ENCODE data around the gene TAOK2.
"Not testable (repeated sequence)": the region's sequence is repeated elsewhere in the genome, so short reads cannot be mapped to it uniquely, and the experiment has no call there.

The TAOK2 gene

DNA sequence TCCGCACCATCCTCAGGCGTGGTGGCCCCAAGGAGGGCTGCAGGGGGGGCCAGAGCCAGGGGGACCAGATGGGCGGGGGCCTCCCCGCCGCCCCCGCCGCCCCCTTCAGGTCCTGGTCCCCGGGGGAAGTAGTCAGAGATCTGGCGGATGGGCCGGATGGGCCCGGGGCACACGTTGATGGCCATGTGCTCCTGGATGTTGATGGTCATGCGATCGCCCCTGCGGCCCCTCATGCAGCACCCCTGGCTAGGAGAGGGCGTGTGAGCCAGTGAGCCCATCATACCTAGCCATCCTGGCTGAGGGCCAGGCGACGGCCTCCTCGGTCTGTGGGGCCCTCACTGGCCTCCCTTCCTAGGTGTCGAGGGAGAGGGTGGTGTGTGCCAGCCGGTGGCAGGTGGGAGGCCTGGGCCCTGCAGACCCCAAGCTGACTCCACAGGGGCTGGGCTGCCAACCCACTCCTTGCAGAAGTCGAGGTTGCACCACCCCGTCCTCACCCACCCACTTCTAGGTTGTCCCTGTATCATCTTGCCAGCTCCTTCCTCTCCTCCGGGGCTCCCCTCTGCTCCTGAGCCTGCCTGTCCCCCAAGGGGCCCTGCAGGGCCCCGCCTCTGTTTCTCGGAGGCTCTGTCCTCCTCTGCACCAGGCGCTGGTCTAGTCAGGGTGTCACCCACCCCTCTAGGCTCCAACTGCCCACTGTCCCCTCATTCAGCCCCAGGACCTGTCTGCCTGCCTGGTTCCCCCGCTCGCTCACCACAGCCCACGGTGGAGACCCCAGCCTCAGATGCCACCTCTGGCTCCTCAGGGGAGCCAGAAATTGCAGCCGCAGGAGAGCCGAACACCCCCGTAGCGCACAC lies 36.5 kb downstream of the TAOK2 start:
- H3K4me2 ChIP-seq (ENCODE audit: low read length), result peak overlapping the region; percentile 53
- H3K36me3 ChIP-seq (ENCODE audit: insufficient read depth, low read length), result peaks cover 5% of the 10 kb centered on the region
- H3K9ac ChIP-seq (ENCODE audit: low read depth, low read length), result no peak overlapping the region
- H3K4me1 ChIP-seq (ENCODE audit: control insufficient read depth, insufficient read depth, low read length), result peaks cover 6% of the 10 kb centered on the region
- no peak overlapping the region for H3K4me3 ChIP-seq (ENCODE audit: low read length)
- H3K27me3 ChIP-seq (ENCODE audit: control insufficient read depth, insufficient read depth, low read length), result peaks cover 32% of the 10 kb centered on the region
- no peaks in the 10 kb centered on the region for H3K9me3 ChIP-seq (replicated peaks; ENCODE audit: low read length)

GRCh38 chr16:30010844-30011713 lies 37.4 kb downstream of the TAOK2 start, which contains the start of gene DOC2A:
Gene DOC2A (minus strand): TSS chr16:30011027. CDS start chr16:30010222, 805 bp downstream.
- Histone ChIP-seq H3K4me3 (ENCODE audit: low read length) (peak within 1 kb of the TSS; percentile 61), H3K9ac (ENCODE audit: low read depth, low read length) (no peak within 1 kb of the TSS), H3K27me3 (ENCODE audit: control insufficient read depth, insufficient read depth, low read length) (peaks cover 32% of the 10 kb centered on the region), H3K9me3 (replicated peaks; ENCODE audit: low read length) (no peaks in the 10 kb centered on the region), H3K36me3 (ENCODE audit: insufficient read depth, low read length) (no peaks in the 10 kb centered on the region), H3K4me2 (ENCODE audit: low read length) (peak within 1 kb of the TSS; percentile 86), H3K4me1 (ENCODE audit: control insufficient read depth, insufficient read depth, low read length) (peaks cover 6% of the 10 kb centered on the region)

DNA sequence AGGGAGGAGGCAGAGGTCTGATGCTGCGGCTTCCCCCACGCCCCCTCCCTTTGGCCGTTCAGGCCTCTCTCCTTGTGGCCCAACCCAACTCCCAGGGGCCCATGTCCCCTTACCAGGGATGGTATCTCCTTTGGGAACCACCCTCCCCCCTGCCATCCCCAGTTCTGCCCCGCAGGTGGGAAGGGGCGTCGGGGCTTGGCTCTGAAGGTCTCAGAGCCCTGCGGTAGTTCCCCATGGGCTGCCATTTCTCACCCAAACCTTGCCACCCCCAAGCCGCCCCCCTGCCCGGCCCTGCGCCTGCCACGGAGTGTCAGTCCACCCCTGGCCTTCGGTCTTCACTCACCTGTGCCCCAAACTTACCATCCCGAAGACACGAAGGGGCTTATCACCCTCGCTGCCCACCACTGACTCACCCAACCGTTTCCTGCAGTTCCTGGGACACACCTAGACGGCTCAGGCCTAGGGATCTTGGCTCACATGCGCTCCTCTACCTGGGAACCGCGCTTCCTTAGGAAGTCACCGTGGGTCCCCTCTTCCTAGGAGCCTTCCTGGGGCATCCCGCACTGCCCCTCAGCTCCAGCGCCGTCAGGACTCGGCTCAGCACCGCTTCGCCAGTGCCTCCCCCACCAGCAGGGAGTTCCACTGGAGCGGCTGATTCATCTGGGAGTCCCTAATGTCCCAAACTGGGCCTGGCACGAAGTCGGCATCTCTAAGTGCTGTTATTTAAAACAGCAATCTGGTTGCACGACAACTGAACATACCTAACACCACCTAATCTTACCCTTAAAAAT lies 38.2 kb downstream of the TAOK2 start:
- Histone ChIP-seq H3K36me3 (ENCODE audit: insufficient read depth, low read length) (no peaks in the 10 kb centered on the region), H3K4me2 (ENCODE audit: low read length) (no peak overlapping the region), H3K9me3 (replicated peaks; ENCODE audit: low read length) (no peaks in the 10 kb centered on the region), H3K27me3 (ENCODE audit: control insufficient read depth, insufficient read depth, low read length) (peaks cover 39% of the 10 kb centered on the region), H3K4me1 (ENCODE audit: control insufficient read depth, insufficient read depth, low read length) (peaks cover 6% of the 10 kb centered on the region), H3K9ac (ENCODE audit: low read depth, low read length) (no peak overlapping the region), H3K4me3 (ENCODE audit: low read length) (no peak overlapping the region)

- H3K4me1 ChIP-seq (ENCODE audit: control insufficient read depth, insufficient read depth, low read length); H3K4me2 ChIP-seq (ENCODE audit: low read length); H3K4me3 ChIP-seq (ENCODE audit: low read length); H3K9me3 ChIP-seq (replicated peaks; ENCODE audit: low read length); H3K9ac ChIP-seq (ENCODE audit: low read depth, low read length); H3K36me3 ChIP-seq (ENCODE audit: insufficient read depth, low read length): not testable (repeated sequence)
- H3K27me3 ChIP-seq (ENCODE audit: control insufficient read depth, insufficient read depth, low read length), result peaks cover 35% of the 10 kb centered on the region
Observed at GRCh38 chr16:30012598-30012997, 38.9 kb downstream of the TAOK2 start.

- H3K4me2 ChIP-seq (ENCODE audit: low read length); H3K4me1 ChIP-seq (ENCODE audit: control insufficient read depth, insufficient read depth, low read length); H3K9me3 ChIP-seq (replicated peaks; ENCODE audit: low read length); H3K36me3 ChIP-seq (ENCODE audit: insufficient read depth, low read length); H3K9ac ChIP-seq (ENCODE audit: low read depth, low read length); H3K4me3 ChIP-seq (ENCODE audit: low read length): not testable (repeated sequence)
- peaks cover 23% of the 10 kb centered on the region for H3K27me3 ChIP-seq (ENCODE audit: control insufficient read depth, insufficient read depth, low read length)
Observed at GRCh38 chr16:30015450-30015849, 41.8 kb downstream of the TAOK2 start.

DNA sequence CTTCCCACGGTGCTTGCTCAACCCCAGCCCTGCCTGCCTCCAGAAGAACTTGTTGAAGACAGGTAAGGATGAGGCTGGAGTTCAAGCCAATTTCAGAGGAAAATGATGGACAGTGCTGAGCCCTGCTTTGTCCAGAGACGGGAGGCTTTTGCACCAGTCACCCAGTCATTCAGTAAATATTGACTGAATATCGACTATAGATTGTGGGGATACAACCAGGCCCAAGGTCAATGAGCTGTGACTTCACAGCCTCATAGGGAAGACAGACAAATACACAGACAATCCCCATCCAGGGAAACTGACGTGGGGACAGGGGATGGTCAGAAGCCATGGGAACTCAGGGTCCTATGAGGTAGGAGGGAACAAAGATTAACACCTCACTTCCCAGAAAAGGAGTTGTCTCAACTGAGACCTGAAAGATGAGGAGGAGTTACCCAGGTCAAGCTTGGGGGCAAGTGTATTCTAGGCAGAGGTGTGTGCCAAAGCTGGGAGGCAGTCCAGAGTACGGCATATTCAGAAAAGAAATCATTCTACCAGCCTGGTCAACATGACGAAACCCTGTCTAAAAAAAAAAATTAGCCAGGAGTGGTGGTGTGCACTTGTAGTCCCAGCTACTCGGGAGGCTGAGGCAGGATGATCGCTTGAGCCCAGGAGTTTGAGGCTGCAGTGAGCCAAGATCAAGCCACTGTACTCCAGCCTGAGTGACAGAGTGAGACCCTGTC lies 43.0 kb downstream of the TAOK2 start:
- Histone ChIP-seq H3K4me2 (ENCODE audit: low read length) (no peak overlapping the region), H3K9ac (ENCODE audit: low read depth, low read length) (no peak overlapping the region), H3K4me1 (ENCODE audit: control insufficient read depth, insufficient read depth, low read length) (peaks cover 6% of the 10 kb centered on the region)

GRCh38 chr16:30017277-30017656 lies 43.6 kb downstream of the TAOK2 start:
- no peaks in the 10 kb centered on the region for H3K36me3 ChIP-seq (ENCODE audit: insufficient read depth, low read length)
- H3K4me1 ChIP-seq (ENCODE audit: control insufficient read depth, insufficient read depth, low read length), result peaks cover 6% of the 10 kb centered on the region
- H3K4me3 ChIP-seq (ENCODE audit: low read length), result no peak overlapping the region
- H3K9me3 ChIP-seq (replicated peaks; ENCODE audit: low read length), result no peaks in the 10 kb centered on the region
- H3K4me2 ChIP-seq (ENCODE audit: low read length), result no peak overlapping the region
- H3K27me3 ChIP-seq (ENCODE audit: control insufficient read depth, insufficient read depth, low read length), result peaks cover 16% of the 10 kb centered on the region
- no peak overlapping the region for H3K9ac ChIP-seq (ENCODE audit: low read depth, low read length)

More for the DNA sequence above, 43.0 kb downstream of the TAOK2 start:
- no peaks in the 10 kb centered on the region for H3K9me3 ChIP-seq (replicated peaks; ENCODE audit: low read length)
- peaks cover 21% of the 10 kb centered on the region for H3K27me3 ChIP-seq (ENCODE audit: control insufficient read depth, insufficient read depth, low read length)
- no peaks in the 10 kb centered on the region for H3K36me3 ChIP-seq (ENCODE audit: insufficient read depth, low read length)
- H3K4me3 ChIP-seq (ENCODE audit: low read length), result no peak overlapping the region

DNA sequence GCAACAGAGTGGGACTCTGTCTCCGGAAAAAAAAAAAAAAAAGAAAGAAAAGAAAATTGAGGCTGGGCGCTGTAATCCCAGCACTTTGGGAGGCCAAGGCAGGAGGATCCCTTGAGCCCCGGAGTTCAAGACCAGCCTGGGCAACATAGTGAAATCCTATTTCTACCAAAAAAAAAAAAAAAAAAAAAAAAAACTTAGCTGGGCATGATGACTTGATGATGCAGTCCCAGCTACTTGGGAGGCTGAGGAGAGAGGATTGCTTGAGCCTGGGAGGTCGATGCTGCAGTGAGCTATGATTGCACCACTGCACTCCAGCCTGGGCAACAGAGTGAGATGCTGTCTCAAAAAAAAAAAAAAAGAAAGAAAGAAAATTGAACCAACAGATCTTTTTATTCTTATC lies 44.3 kb downstream of the TAOK2 start:
- H3K4me1 ChIP-seq (ENCODE audit: control insufficient read depth, insufficient read depth, low read length); H3K9me3 ChIP-seq (replicated peaks; ENCODE audit: low read length); H3K4me2 ChIP-seq (ENCODE audit: low read length); H3K9ac ChIP-seq (ENCODE audit: low read depth, low read length); H3K36me3 ChIP-seq (ENCODE audit: insufficient read depth, low read length); H3K4me3 ChIP-seq (ENCODE audit: low read length): not testable (repeated sequence)
- peaks cover 16% of the 10 kb centered on the region for H3K27me3 ChIP-seq (ENCODE audit: control insufficient read depth, insufficient read depth, low read length)

DNA sequence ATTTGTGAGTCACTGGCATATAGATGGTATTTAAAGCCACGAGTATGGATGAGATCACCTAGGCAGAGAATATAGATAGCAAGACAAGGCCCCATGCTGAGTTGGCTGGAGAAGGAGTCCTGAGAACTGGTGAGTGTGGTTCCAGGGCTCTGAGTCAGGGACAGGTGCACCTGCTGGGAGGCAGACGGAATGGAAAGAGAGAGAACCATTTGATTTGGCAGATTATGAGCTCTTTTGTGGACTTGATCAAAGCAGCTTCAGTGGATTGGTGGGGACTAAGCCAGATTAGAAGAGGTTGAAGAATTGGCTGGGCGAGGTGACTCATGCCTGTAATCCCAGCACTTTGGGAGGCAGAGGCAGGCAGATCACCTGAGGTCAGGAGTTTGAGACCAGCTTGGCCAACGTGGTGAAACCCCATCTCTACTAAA lies 45.1 kb downstream of the TAOK2 start:
- H3K4me2 ChIP-seq (ENCODE audit: low read length), result no peak overlapping the region
- H3K4me1 ChIP-seq (ENCODE audit: control insufficient read depth, insufficient read depth, low read length), result peaks cover 6% of the 10 kb centered on the region
- H3K9me3 ChIP-seq (replicated peaks; ENCODE audit: low read length), result no peaks in the 10 kb centered on the region
- peaks cover 23% of the 10 kb centered on the region for H3K27me3 ChIP-seq (ENCODE audit: control insufficient read depth, insufficient read depth, low read length)
- no peaks in the 10 kb centered on the region for H3K36me3 ChIP-seq (ENCODE audit: insufficient read depth, low read length)
- H3K4me3 ChIP-seq (ENCODE audit: low read length), result no peak overlapping the region
- H3K9ac ChIP-seq (ENCODE audit: low read depth, low read length), result no peak overlapping the region

DNA sequence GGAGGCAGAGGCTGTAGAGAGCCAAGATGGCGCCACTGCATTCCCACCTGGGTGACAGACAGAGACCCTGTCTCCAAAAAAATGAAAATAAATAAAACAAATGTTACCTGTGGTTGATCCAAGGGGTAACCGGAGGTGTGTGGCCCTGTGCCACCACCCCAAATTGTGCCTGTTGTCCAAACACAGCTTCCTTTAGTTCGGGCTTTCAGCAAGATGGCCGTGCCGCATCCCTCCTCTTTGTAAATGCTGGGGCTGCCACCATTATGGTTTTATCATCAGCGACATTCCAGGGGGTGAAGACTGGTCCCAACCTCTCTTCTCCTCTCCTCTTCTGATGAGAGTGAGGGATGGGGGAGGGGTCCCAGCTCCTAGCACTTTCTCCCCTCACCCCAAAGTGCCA lies 49.2 kb downstream of the TAOK2 start, which contains the start of gene C16orf92:
C16orf92 (plus strand) TSS at position 312 of the 400 bp plus-strand sequence. CDS start 143 bp downstream, outside the sequence.
- H3K4me3 ChIP-seq (ENCODE audit: low read length), result no peak within 1 kb of the TSS
- peaks cover 41% of the 10 kb centered on the region for H3K27me3 ChIP-seq (ENCODE audit: control insufficient read depth, insufficient read depth, low read length)
- no peak within 1 kb of the TSS for H3K4me2 ChIP-seq (ENCODE audit: low read length)
- H3K4me1 ChIP-seq (ENCODE audit: control insufficient read depth, insufficient read depth, low read length), result peaks cover 6% of the 10 kb centered on the region
- H3K9ac ChIP-seq (ENCODE audit: low read depth, low read length), result no peak within 1 kb of the TSS
- no peaks in the 10 kb centered on the region for H3K9me3 ChIP-seq (replicated peaks; ENCODE audit: low read length)
- no peaks in the 10 kb centered on the region for H3K36me3 ChIP-seq (ENCODE audit: insufficient read depth, low read length)

Data from skeletal muscle satellite cell (primary cell).